Esophagus muscularis mucosa (tissue), 3 donors: ENCODE data around the gene LAD1.

Source experiments
- CTCF ChIP-seq, 3 experiments: fragments of 200-600 bp in 2 of 3; fragments of 450-650 bp in 1 of 3; sonication (generic) in 2 of 3; IDR thresholded peaks; one replicate each; pipeline ENCODE4 v1.5.1; 2017 to 2019; ENCODE audit warnings: antibody characterized with exemption in 3 of 3, mild to moderate bottlenecking in 2 of 3, moderate library complexity in 1 of 3
- EP300 ChIP-seq: sonication (generic); formaldehyde crosslinking; IDR thresholded peaks from one replicate; pipeline ENCODE4 v1.6.1; 2017; ENCODE audit warnings: antibody characterized with exemption

- TF ChIP-seq CTCF (IDR thresholded peaks at IDR 0.05), result no peak
- TF ChIP-seq EP300, result no peak
Observed at GRCh38 chr1:201355471-201355870, 43.7 kb downstream of the LAD1 start.
